K562 (cell line): Measurements from ENCODE around the gene MYLK4. TPM values are rescaled to one million over a fixed set of nuclear protein-coding genes. Genes with fewer than 3 reads are reported as not detected.
A peak's percentile ranks its signal among the peaks of the same experiment; 100 is the strongest.

ENCODE experiments used
- ATAC-seq: fragments of 200-7000 bp; cut with Tn5 transposase; 3 replicates; pipeline ENCODE4 v1.9.1; 2020; ENCODE audit warnings: moderate library complexity
- BruUV-seq: library from RNA; stranded (reverse); fragments of 400-500 nt; replicated peaks from 2 replicates; lab custom pipeline; 2021; lab: Mats Ljungman, UMichigan
- CTCF ChIA-PET: fragments of 300-600 bp; formaldehyde crosslinking; extraction: SDS; loops from one replicate; lab custom pipeline; 2021; ENCODE audit warnings: low intra/inter-chr PET ratio; lab: Yijun Ruan, JAX
- POLR2A ChIA-PET: fragments of 300-600, 350-650 bp; sonication (Branson Sonifier 250); formaldehyde crosslinking; extraction: SDS; loops from one replicate; lab custom pipeline; 2021; ENCODE audit warnings: antibody characterized with exemption, inconsistent platforms; lab: Yijun Ruan, JAX
- DNase-seq, 4 experiments: peaks; one replicate each; pipeline versions ENCODE4 v3.0.0 to v3.0.0-alpha.2; 2011 to 2018; ENCODE audit warnings: low spot score in 3 of 4, mixed read lengths in 3 of 4; ENCODE audit errors: extremely low read depth in 1 of 4
- FAIRE-seq: peaks from 2 replicates; lab custom pipeline; 2011; peaks lifted over from hg19 to GRCh38; lab: Jason Lieb, UNC
- H2AFZ ChIP-seq: 2 replicates; pipeline ENCODE4 v1.6.0; 2011; ENCODE audit warnings: low read depth, low read length, control low read depth, inconsistent platforms
- H3K27ac ChIP-seq: fragments of 200-600 bp; 3 replicates; pipeline ENCODE4 v1.8.0; 2011; ENCODE audit warnings: low read depth, mild to moderate bottlenecking, control low read depth, inconsistent platforms, low read length, moderate library complexity, mixed read lengths; ENCODE audit errors: extremely low read depth
- H3K27me3 ChIP-seq, 2 experiments: fragments of 300-600 bp in 1 of 2; 2 replicates in 1 of 2; 3 replicates in 1 of 2; pipeline versions ENCODE4 v1.6.0 to v1.8.0; 2011; ENCODE audit warnings: inconsistent platforms in 2 of 2, low read length in 2 of 2, mild to moderate bottlenecking in 1 of 2, mixed read lengths in 1 of 2, moderate library complexity in 1 of 2; ENCODE audit not compliant: control insufficient read depth in 2 of 2, insufficient read depth in 2 of 2
- H3K36me3 ChIP-seq: fragments of 300-600 bp; 3 replicates; pipeline ENCODE4 v1.8.0; 2011; ENCODE audit warnings: mild to moderate bottlenecking, low read length, inconsistent platforms; ENCODE audit not compliant: control insufficient read depth, insufficient read depth
- H3K4me1 ChIP-seq, 2 experiments: fragments of 200-600 bp in 1 of 2; replicated peaks in 1 of 2; 2 replicates in 1 of 2; 3 replicates in 1 of 2; pipeline versions ENCODE4 v1.5.1 to v1.8.0; 2011; ENCODE audit warnings: inconsistent platforms in 2 of 2, low read length in 2 of 2, mild to moderate bottlenecking in 1 of 2, mixed read lengths in 1 of 2, moderate library complexity in 1 of 2; ENCODE audit not compliant: control insufficient read depth in 2 of 2, insufficient read depth in 2 of 2
- H3K4me2 ChIP-seq: 2 replicates; pipeline ENCODE4 v1.6.1; 2011; ENCODE audit warnings: low read length, control low read depth, inconsistent platforms, mixed read lengths; ENCODE audit not compliant: insufficient read depth
- H3K4me3 ChIP-seq: fragments of 200-600 bp; sonication (generic), shearing (Covaris generic); 2 replicates; pipeline ENCODE4 v1.5.1; 2016; ENCODE audit warnings: control low read depth, inconsistent platforms
- H3K79me2 ChIP-seq: fragments of 200-600 bp; 3 replicates; pipeline ENCODE4 v1.8.0; 2011; ENCODE audit warnings: low read length, inconsistent platforms; ENCODE audit not compliant: control insufficient read depth, insufficient read depth
- H3K9ac ChIP-seq, 2 experiments: 2 replicates each; pipeline versions ENCODE4 v1.6.0 to v1.6.1; 2011; ENCODE audit warnings: low read depth in 2 of 2, low read length in 2 of 2, control low read depth in 1 of 2, inconsistent platforms in 1 of 2, mild to moderate bottlenecking in 1 of 2, mixed read lengths in 1 of 2; ENCODE audit not compliant: insufficient read depth in 1 of 2
- H3K9me1 ChIP-seq: one replicate; pipeline ENCODE4 v1.6.0; 2011; ENCODE audit warnings: inconsistent platforms, mild to moderate bottlenecking, low read length, moderate library complexity; ENCODE audit not compliant: control insufficient read depth, insufficient read depth
- H3K9me3 ChIP-seq: replicated peaks from 2 replicates; pipeline ENCODE4 v1.5.1; 2011; ENCODE audit warnings: low read depth, low read length, inconsistent platforms; ENCODE audit not compliant: control insufficient read depth, insufficient read depth
- H4K20me1 ChIP-seq: replicated peaks from 2 replicates; pipeline ENCODE4 v1.6.1; 2011; ENCODE audit warnings: low read length, inconsistent platforms, mixed read lengths; ENCODE audit not compliant: control insufficient read depth, insufficient read depth
- CEBPB ChIP-seq: fragments of 450-650 bp; IDR thresholded peaks from 2 replicates; pipeline ENCODE4 v1.6.1; 2016; ENCODE audit warnings: missing genetic modification characterization, missing compliant biosample characterization
- CHD2 ChIP-seq: IDR thresholded peaks from 2 replicates; pipeline ENCODE4 v1.6.1; 2011; ENCODE audit warnings: low read depth, low read length
- MYBL2 ChIP-seq, 2 experiments: fragments of 450-650 bp in 1 of 2; sonication (generic) in 1 of 2; formaldehyde crosslinking in 1 of 2; IDR thresholded peaks; 2 replicates each; pipeline versions ENCODE4 v1.6.1 to v1.8.1; 2017 to 2022; ENCODE audit warnings: borderline replicate concordance in 1 of 2, inconsistent platforms in 1 of 2, low read depth in 1 of 2, mild to moderate bottlenecking in 1 of 2, missing genetic modification reagents in 1 of 2, moderate library complexity in 1 of 2
- WGBS: fragments of 100-300 bp; shearing (Covaris generic); methylation state at CpG from one replicate; pipeline ENCODE4 v1.1.6; 2016; ENCODE audit warnings: low coverage, mixed read lengths; ENCODE audit not compliant: insufficient coverage; ENCODE audit errors: missing lambda C conversion rate; 5-methylcytosine and 5-hydroxymethylcytosine counted together
- in situ Hi-C: fragments of 300-500 bp; cut with MboI; formaldehyde crosslinking; loops from 4 replicates; pipeline ENCODE4 v1.15.0; 2018; ENCODE audit warnings: inconsistent platforms, mixed read lengths
- intact Hi-C: fragments of 100-400 bp; cut with micrococcal nuclease; formaldehyde crosslinking; loops from 2 replicates; pipeline ENCODE4 v1.14.2; 2022
- polyA plus RNA-seq, 8 experiments: library from polyadenylated mRNA; depleted of rRNA in 4 of 8; stranded (reverse) in 5 of 8; unstranded in 3 of 8; fragments of >200 nt; fragmentation: Nextera tagmentation in 2 of 8; fragmentation: Illumina TruSeq in 1 of 8; extraction: Ambion mirVana in 2 of 8; extraction: Trizol in 1 of 8; gene quantifications; 2 replicates each; pipeline versions ENCODE4 v1.2.1 to v1.2.3, GENCODE V29; 2011 to 2014; ENCODE audit warnings: inconsistent platforms in 1 of 8, missing spikeins in 1 of 8
- total RNA-seq, 7 experiments: library from RNA; depleted of rRNA in 6 of 7; stranded (reverse); fragments of >200 nt in 6 of 7; fragmentation: Illumina TruSeq in 2 of 7; extraction: Trizol in 2 of 7; gene quantifications; 2 replicates each; pipeline versions ENCODE4 v1.2.1 to v1.2.3, GENCODE V29; 2011 to 2021; ENCODE audit warnings: low replicate concordance in 1 of 7
- TF ChIP-seq, protein P1 (sequence below), 2 experiments: fragments of 450-650 bp; IDR thresholded peaks; 2 replicates each; pipeline ENCODE4 v1.6.1; 2016
- TF ChIP-seq, protein P2 (sequence below): fragments of 250-450 bp; sonication (Bioruptor Pico); IDR thresholded peaks from 2 replicates; pipeline ENCODE4 v1.8.0; 2021; ENCODE audit warnings: borderline replicate concordance, mild to moderate bottlenecking, moderate library complexity; ENCODE audit not compliant: poor library complexity, severe bottlenecking
- TF ChIP-seq, protein P3 (sequence below): sonication (generic); formaldehyde crosslinking; IDR thresholded peaks from 2 replicates; pipeline ENCODE4 v1.8.1; 2023; ENCODE audit warnings: mild to moderate bottlenecking, missing genetic modification reagents
- TF ChIP-seq, protein P4 (sequence below): fragments of 250-450 bp; sonication (Bioruptor Pico); IDR thresholded peaks from 2 replicates; pipeline ENCODE4 v1.4.0; 2020; ENCODE audit warnings: borderline replicate concordance

Gene MYLK4
- total and polyA plus RNA-seq, 9 of the 15 experiments (the other 6 are each of a cell fraction or from before 2014, with no cell fraction given): 0.01 to 0.15 (median 0.06) TPM

DNA sequence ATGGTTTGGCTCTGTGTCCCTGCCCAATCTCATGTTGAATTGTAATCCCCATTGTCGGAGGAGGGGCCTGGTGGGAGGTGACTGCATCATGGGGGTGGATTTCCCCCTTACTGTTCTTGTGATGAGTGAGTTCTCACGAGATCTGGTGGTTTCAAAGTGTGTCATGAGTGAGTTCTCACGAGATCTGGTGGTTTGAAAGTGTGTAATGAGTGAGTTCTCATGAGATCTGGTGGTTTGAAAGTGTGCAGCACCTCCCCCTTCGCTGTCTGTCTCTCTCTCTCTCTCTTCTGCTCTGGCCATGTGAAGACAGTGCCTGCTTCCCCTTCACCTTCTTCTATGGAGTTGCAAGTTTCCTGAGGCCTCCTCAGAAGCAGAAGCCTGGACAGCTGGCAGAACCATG lies 87.6 kb downstream of the MYLK4 start:
- H3K27ac ChIP-seq: no peak overlapping the region
- peaks cover 25 to 37% of the 10 kb centered on the region in 2 experiments for H3K27me3 ChIP-seq
- H3K9me1 ChIP-seq: no peaks in the 10 kb centered on the region
- FAIRE-seq: no peak
- no peak overlapping the region for H3K4me3 ChIP-seq
- intact Hi-C loops (no loop called here), in situ Hi-C loops (no loop called here)
- ATAC-seq: peak; percentile 58
- H4K20me1 ChIP-seq: no peaks in the 10 kb centered on the region
- no peak overlapping the region for H3K4me2 ChIP-seq
- no peak for DNase-seq
- H3K9me3 ChIP-seq: no peaks in the 10 kb centered on the region
- H2AFZ ChIP-seq: no peak overlapping the region
- no peaks in the 10 kb centered on the region for H3K36me3 ChIP-seq
- no peaks in the 10 kb centered on the region for H3K4me1 ChIP-seq
- WGBS: 0% methylated on average over 4 of the region's 4 CpGs
- ChIA-PET POLR2A (no interaction called here), CTCF (no interaction called here)
- BruUV-seq: no TSS peak
- no peak overlapping the region for H3K9ac ChIP-seq
- H3K79me2 ChIP-seq: no peaks in the 10 kb centered on the region
- TF ChIP-seq, protein P1, sequence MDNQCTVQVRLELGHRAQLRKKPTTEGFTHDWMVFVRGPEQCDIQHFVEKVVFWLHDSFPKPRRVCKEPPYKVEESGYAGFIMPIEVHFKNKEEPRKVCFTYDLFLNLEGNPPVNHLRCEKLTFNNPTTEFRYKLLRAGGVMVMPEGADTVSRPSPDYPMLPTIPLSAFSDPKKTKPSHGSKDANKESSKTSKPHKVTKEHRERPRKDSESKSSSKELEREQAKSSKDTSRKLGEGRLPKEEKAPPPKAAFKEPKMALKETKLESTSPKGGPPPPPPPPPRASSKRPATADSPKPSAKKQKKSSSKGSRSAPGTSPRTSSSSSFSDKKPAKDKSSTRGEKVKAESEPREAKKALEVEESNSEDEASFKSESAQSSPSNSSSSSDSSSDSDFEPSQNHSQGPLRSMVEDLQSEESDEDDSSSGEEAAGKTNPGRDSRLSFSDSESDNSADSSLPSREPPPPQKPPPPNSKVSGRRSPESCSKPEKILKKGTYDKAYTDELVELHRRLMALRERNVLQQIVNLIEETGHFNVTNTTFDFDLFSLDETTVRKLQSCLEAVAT (IDR thresholded peaks at IDR 0.05): no peak
- TF ChIP-seq MYBL2 (IDR thresholded peaks at IDR 0.05; ENCODE audit: low read depth): 0 out of 2 replicates have a peak, but pooled peaks have one; percentile 17
- no peak for TF ChIP-seq MYBL2 (CRISPR knock-in tag; IDR thresholded peaks at IDR 0.05; ENCODE audit: borderline replicate concordance)
- peak; percentile 88 for TF ChIP-seq CHD2

DNA sequence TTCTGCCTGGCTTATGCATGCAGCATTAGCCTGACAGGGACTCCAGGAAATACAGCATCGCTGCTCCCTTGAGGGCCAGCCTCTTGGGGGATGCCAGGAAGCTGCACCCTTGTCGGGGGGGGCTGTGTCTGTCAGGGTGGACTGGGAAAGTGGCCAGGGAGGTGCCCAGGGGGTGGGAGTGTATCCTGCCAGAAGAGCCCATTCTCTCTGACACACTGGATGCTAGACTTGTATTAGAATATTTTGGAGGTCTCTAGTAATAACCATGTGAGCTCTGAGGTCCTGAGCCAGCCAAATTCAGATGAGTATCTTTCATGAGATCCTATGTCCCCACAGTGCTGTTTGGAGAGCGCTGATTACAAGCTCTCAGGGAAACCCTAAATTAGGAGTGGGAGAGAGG lies 89.1 kb downstream of the MYLK4 start:
- H4K20me1 ChIP-seq: no peaks in the 10 kb centered on the region
- intact Hi-C loops (no loop called here), in situ Hi-C loops (no loop called here)
- no peaks in the 10 kb centered on the region for H3K9me3 ChIP-seq
- ChIA-PET CTCF (no interaction called here), POLR2A (interaction anchor here (1.0 kb wide), 1 partner anchor 29 kb away, joined by 5 read pairs; no protein-coding TSS in a partner anchor)
- no peak overlapping the region for H2AFZ ChIP-seq
- no TSS peak for BruUV-seq
- ATAC-seq: no peak
- TF ChIP-seq, protein P2, sequence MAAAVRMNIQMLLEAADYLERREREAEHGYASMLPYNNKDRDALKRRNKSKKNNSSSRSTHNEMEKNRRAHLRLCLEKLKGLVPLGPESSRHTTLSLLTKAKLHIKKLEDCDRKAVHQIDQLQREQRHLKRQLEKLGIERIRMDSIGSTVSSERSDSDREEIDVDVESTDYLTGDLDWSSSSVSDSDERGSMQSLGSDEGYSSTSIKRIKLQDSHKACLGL (CRISPR knock-in tag): no peak
- no peak for TF ChIP-seq CEBPB (tag)
- TF ChIP-seq, protein P3, sequence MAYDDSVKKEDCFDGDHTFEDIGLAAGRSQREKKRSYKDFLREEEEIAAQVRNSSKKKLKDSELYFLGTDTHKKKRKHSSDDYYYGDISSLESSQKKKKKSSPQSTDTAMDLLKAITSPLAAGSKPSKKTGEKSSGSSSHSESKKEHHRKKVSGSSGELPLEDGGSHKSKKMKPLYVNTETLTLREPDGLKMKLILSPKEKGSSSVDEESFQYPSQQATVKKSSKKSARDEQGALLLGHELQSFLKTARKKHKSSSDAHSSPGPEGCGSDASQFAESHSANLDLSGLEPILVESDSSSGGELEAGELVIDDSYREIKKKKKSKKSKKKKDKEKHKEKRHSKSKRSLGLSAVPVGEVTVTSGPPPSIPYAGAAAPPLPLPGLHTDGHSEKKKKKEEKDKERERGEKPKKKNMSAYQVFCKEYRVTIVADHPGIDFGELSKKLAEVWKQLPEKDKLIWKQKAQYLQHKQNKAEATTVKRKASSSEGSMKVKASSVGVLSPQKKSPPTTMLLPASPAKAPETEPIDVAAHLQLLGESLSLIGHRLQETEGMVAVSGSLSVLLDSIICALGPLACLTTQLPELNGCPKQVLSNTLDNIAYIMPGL (CRISPR knock-in tag): no peak
- TF ChIP-seq, protein P4, sequence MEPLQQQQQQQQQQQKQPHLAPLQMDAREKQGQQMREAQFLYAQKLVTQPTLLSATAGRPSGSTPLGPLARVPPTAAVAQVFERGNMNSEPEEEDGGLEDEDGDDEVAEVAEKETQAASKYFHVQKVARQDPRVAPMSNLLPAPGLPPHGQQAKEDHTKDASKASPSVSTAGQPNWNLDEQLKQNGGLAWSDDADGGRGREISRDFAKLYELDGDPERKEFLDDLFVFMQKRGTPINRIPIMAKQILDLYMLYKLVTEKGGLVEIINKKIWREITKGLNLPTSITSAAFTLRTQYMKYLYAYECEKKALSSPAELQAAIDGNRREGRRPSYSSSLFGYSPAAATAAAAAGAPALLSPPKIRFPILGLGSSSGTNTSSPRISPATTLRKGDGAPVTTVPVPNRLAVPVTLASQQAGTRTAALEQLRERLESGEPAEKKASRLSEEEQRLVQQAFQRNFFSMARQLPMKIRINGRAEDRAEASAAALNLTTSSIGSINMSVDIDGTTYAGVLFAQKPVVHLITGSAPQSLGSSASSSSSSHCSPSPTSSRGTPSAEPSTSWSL: no peak
- H3K4me1 ChIP-seq: no peaks in the 10 kb centered on the region
- H3K27ac ChIP-seq: no peak overlapping the region
- 0% methylated on average over 3 of the region's 3 CpGs for WGBS
- peaks cover 21 to 33% of the 10 kb centered on the region in 2 experiments for H3K27me3 ChIP-seq
- H3K4me3 ChIP-seq: no peak overlapping the region
- DNase-seq: no peak
- H3K9me1 ChIP-seq: no peaks in the 10 kb centered on the region
- no peak overlapping the region for H3K4me2 ChIP-seq
- H3K79me2 ChIP-seq: no peaks in the 10 kb centered on the region
- no peaks in the 10 kb centered on the region for H3K36me3 ChIP-seq
- no peak for FAIRE-seq
- no peak overlapping the region for H3K9ac ChIP-seq
